ENCODE data around the gene KIAA1755. TPM values are rescaled to one million over a fixed set of nuclear protein-coding genes. Genes with fewer than 3 reads are reported as not detected.

Gene KIAA1755
- total RNA-seq, 1 donor from 2014 or later, result 1.1 TPM

- FAIRE-seq (no peak), DNase-seq (ENCODE audit: low read depth) (no peak)
- Histone ChIP-seq H3K27me3 (ENCODE audit: insufficient read depth, low read length) (no peaks in the 10 kb centered on the region), H3K4me2 (ENCODE audit: low read length) (no peak overlapping the region), H3K4me3 (ENCODE audit: insufficient read depth, low read depth, low read length) (no peak overlapping the region), H3K79me2 (ENCODE audit: insufficient read depth, low read length) (no peaks in the 10 kb centered on the region), H3K9ac (ENCODE audit: low read length) (no peak overlapping the region), H3K9me3 (ENCODE audit: insufficient read depth, low read depth, low read length) (peaks cover 20% of the 10 kb centered on the region), H2AFZ (ENCODE audit: low read depth, low read length) (no peak overlapping the region), H4K20me1 (ENCODE audit: insufficient read depth, low read length) (peaks cover 8% of the 10 kb centered on the region), H3K36me3 (ENCODE audit: insufficient read depth, low read length) (peaks cover 20% of the 10 kb centered on the region), H3K27ac (ENCODE audit: low read depth, low read length) (no peak overlapping the region), H3K4me1 (ENCODE audit: insufficient read depth, low read length) (no peaks in the 10 kb centered on the region)
- Mint-ChIP-seq H3K4me1 (ENCODE audit: low read depth, unreplicated experiment) (no peaks in the 10 kb centered on the region), H3K4me3 (ENCODE audit: unreplicated experiment) (no peak overlapping the region), H3K27me3 (ENCODE audit: low read depth, unreplicated experiment) (peaks cover 21% of the 10 kb centered on the region), H3K36me3 (ENCODE audit: low read depth, unreplicated experiment) (peaks cover 2% of the 10 kb centered on the region), H3K27ac (ENCODE audit: unreplicated experiment) (no peak overlapping the region), H3K9me3 (ENCODE audit: unreplicated experiment) (peaks cover 39% of the 10 kb centered on the region)
- TF ChIP-seq EZH2 (IDR thresholded peaks at IDR 0.05; ENCODE audit: insufficient read depth, low read length) (no peak), CTCF (IDR thresholded peaks at IDR 0.05; ENCODE audit: insufficient read depth, low read depth, low read length) (peak; percentile 53)
These were observed 17.5 kb downstream of the KIAA1755 start for GRCh38 chr20:38242848-38243708.

- peaks cover 5% of the 10 kb centered on the region for H4K20me1 ChIP-seq (ENCODE audit: insufficient read depth, low read length)
- Mint-ChIP-seq H3K4me3 (ENCODE audit: unreplicated experiment) (no peak overlapping the region), H3K27me3 (ENCODE audit: low read depth, unreplicated experiment) (peaks cover 16% of the 10 kb centered on the region), H3K9me3 (ENCODE audit: unreplicated experiment) (peaks cover 35% of the 10 kb centered on the region), H3K36me3 (ENCODE audit: low read depth, unreplicated experiment) (no peaks in the 10 kb centered on the region), H3K4me1 (ENCODE audit: low read depth, unreplicated experiment) (no peaks in the 10 kb centered on the region), H3K27ac (ENCODE audit: unreplicated experiment) (no peak overlapping the region)
- no peak overlapping the region for H3K4me2 ChIP-seq (ENCODE audit: low read length)
- no peak overlapping the region for H3K4me3 ChIP-seq (ENCODE audit: insufficient read depth, low read depth, low read length)
- peaks cover 20% of the 10 kb centered on the region for H3K36me3 ChIP-seq (ENCODE audit: insufficient read depth, low read length)
- no peak overlapping the region for H3K27ac ChIP-seq (ENCODE audit: low read depth, low read length)
- no peak overlapping the region for H3K9ac ChIP-seq (ENCODE audit: low read length)
- H3K27me3 ChIP-seq (ENCODE audit: insufficient read depth, low read length), result no peaks in the 10 kb centered on the region
- DNase-seq (ENCODE audit: low read depth), result no peak
- H3K9me3 ChIP-seq (ENCODE audit: insufficient read depth, low read depth, low read length), result peaks cover 20% of the 10 kb centered on the region
- H2AFZ ChIP-seq (ENCODE audit: low read depth, low read length), result no peak overlapping the region
- no peak for FAIRE-seq
- no peak for TF ChIP-seq EZH2 (IDR thresholded peaks at IDR 0.05; ENCODE audit: insufficient read depth, low read length)
- TF ChIP-seq CTCF (IDR thresholded peaks at IDR 0.05; ENCODE audit: insufficient read depth, low read depth, low read length), result no peak
- H3K4me1 ChIP-seq (ENCODE audit: insufficient read depth, low read length), result no peaks in the 10 kb centered on the region
- no peaks in the 10 kb centered on the region for H3K79me2 ChIP-seq (ENCODE audit: insufficient read depth, low read length)
These were observed 19.3 kb downstream of the KIAA1755 start for GRCh38 chr20:38241201-38241600.

GRCh38 chr20:38239441-38239840 is 21.1 kb downstream of the KIAA1755 start:
- no peak overlapping the region for H2AFZ ChIP-seq (ENCODE audit: low read depth, low read length)
- H3K36me3 ChIP-seq (ENCODE audit: insufficient read depth, low read length), result peaks cover 27% of the 10 kb centered on the region
- no peak overlapping the region for H3K4me3 Mint-ChIP-seq (ENCODE audit: unreplicated experiment)
- no peak overlapping the region for H3K9ac ChIP-seq (ENCODE audit: low read length)
- H3K27me3 ChIP-seq (ENCODE audit: insufficient read depth, low read length), result no peaks in the 10 kb centered on the region
- H3K9me3 Mint-ChIP-seq (ENCODE audit: unreplicated experiment), result peaks cover 28% of the 10 kb centered on the region
- TF ChIP-seq CTCF (IDR thresholded peaks at IDR 0.05; ENCODE audit: insufficient read depth, low read depth, low read length) (no peak), EZH2 (IDR thresholded peaks at IDR 0.05; ENCODE audit: insufficient read depth, low read length) (no peak)
- H3K9me3 ChIP-seq (ENCODE audit: insufficient read depth, low read depth, low read length), result peaks cover 20% of the 10 kb centered on the region
- no peak overlapping the region for H3K4me2 ChIP-seq (ENCODE audit: low read length)
- H3K27me3 Mint-ChIP-seq (ENCODE audit: low read depth, unreplicated experiment), result peaks cover 14% of the 10 kb centered on the region
- H4K20me1 ChIP-seq (ENCODE audit: insufficient read depth, low read length), result no peaks in the 10 kb centered on the region
- H3K79me2 ChIP-seq (ENCODE audit: insufficient read depth, low read length), result no peaks in the 10 kb centered on the region
- DNase-seq (ENCODE audit: low read depth) (no peak), FAIRE-seq (no peak)
- no peak overlapping the region for H3K4me3 ChIP-seq (ENCODE audit: insufficient read depth, low read depth, low read length)
- no peak overlapping the region for H3K27ac ChIP-seq (ENCODE audit: low read depth, low read length)
- H3K36me3 Mint-ChIP-seq (ENCODE audit: low read depth, unreplicated experiment), result no peaks in the 10 kb centered on the region
- H3K27ac Mint-ChIP-seq (ENCODE audit: unreplicated experiment), result no peak overlapping the region
- no peaks in the 10 kb centered on the region for H3K4me1 ChIP-seq (ENCODE audit: insufficient read depth, low read length)
- no peaks in the 10 kb centered on the region for H3K4me1 Mint-ChIP-seq (ENCODE audit: low read depth, unreplicated experiment)

Measured in astrocyte (in vitro differentiated cells and primary cell).